GM12872 (cell line): Measurements from ENCODE around the gene ZBTB42.

Source experiments
- CTCF ChIP-seq: IDR thresholded peaks from 3 replicates; pipeline ENCODE4 v1.5.1; 2011; ENCODE audit warnings: low read depth, mild to moderate bottlenecking, low read length, moderate library complexity; ENCODE audit not compliant: insufficient read depth

ZBTB42 gene

GRCh38 chr14:104766256-104766862, 34.5 kb upstream of the ZBTB42 start:
- TF ChIP-seq CTCF = no peak

- no peak for TF ChIP-seq CTCF
These were observed 33.9 kb upstream of the ZBTB42 start for GRCh38 chr14:104766863-104767633.

GRCh38 chr14:104767634-104767918, 33.3 kb upstream of the ZBTB42 start:
- no peak for TF ChIP-seq CTCF

GRCh38 chr14:104768437-104769323, 32.2 kb upstream of the ZBTB42 start:
- peak; percentile 93 for TF ChIP-seq CTCF

- no peak for TF ChIP-seq CTCF
These were observed 31.4 kb upstream of the ZBTB42 start for GRCh38 chr14:104769324-104770071.

GRCh38 chr14:104770072-104770579, 30.8 kb upstream of the ZBTB42 start:
- TF ChIP-seq CTCF = no peak

- TF ChIP-seq CTCF = peak; percentile 84
These were observed 30.0 kb upstream of the ZBTB42 start for GRCh38 chr14:104770851-104771272.
